Stimulated activated effector memory CD8-positive, alpha-beta T cell treated with anti-CD3 and anti-CD28 coated beads, Interleukin-12 subunit alpha, Interleukin-12 subunit beta, amount 100 ng/mL, for 72 hours (primary cell): ENCODE data around the gene APC.

ENCODE experiments used
- ATAC-seq: fragments of 150-1000 bp; cut with Tn5 transposase; 2 replicates; pipeline ENCODE4 v1.10.0; 2021
- DNase-seq, 2 donors: peaks; one replicate each; pipeline ENCODE4 v3.0.0; 2021 to 2022; ENCODE audit warnings: low spot score in 2 of 2
- H3K27ac Mint-ChIP-seq: one replicate; pipeline ENCODE4 v1.8.0; 2022; ENCODE audit warnings: mild to moderate bottlenecking, mixed read lengths
- H3K36me3 Mint-ChIP-seq: one replicate; pipeline ENCODE4 v1.8.0; 2022; ENCODE audit warnings: mild to moderate bottlenecking, mixed read lengths
- H3K4me1 Mint-ChIP-seq: one replicate; pipeline ENCODE4 v1.8.0; 2022; ENCODE audit warnings: mixed read lengths
- H3K4me3 Mint-ChIP-seq: one replicate; pipeline ENCODE4 v1.8.0; 2022; ENCODE audit warnings: mild to moderate bottlenecking, mixed read lengths
- H3K9me3 Mint-ChIP-seq: one replicate; pipeline ENCODE4 v1.8.0; 2022; ENCODE audit warnings: mixed read lengths

Gene APC

DNA sequence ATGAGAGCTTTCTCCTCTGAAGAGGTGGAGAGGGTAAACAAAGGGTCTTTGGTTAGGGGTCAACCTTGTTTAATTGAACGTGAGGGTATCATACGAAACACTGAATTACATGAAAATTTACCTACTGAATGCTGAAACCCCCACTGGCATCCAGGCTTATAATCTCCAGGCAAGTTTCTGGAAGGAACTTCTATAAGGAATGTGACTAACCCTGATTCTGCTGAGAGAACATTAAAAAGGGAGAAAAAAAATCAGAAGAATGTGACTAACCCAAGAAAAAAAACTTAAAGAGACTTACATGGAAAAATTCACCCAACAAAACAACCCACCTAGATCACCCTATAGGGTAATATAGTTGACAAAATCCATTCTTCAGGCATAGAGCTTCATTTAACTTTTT, 55.5 kb downstream of the APC start:
- Mint-ChIP-seq H3K27ac (no peak overlapping the region), H3K36me3 (peaks cover 39% of the 10 kb centered on the region), H3K4me3 (no peak overlapping the region), H3K4me1 (no peaks in the 10 kb centered on the region), H3K9me3 (no peaks in the 10 kb centered on the region)
- ATAC-seq (no peak), DNase-seq (no peak)

DNA sequence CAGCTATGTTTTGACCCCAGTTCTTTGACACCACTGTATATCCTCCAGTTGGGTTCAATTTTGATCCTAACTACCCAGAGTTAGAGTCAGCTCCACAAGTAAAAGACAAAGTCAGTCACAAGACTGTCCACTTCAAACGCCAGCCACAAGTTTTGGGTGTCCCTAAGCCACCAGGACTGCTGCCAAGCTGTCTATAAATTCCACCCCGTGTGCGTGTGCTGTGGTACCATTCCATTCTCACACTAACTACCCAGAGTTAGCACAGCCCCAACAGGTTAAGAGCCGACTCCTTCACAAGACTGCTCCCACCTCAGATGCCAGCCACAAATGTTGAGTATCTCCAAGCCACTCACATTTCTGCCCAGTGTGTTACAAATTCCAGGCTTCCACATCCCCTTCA, 56.7 kb downstream of the APC start:
- no peaks in the 10 kb centered on the region for H3K9me3 Mint-ChIP-seq
- H3K4me1 Mint-ChIP-seq: no peaks in the 10 kb centered on the region
- no peak overlapping the region for H3K27ac Mint-ChIP-seq
- no peak for ATAC-seq
- no peak for DNase-seq
- peaks cover 39% of the 10 kb centered on the region for H3K36me3 Mint-ChIP-seq
- no peak overlapping the region for H3K4me3 Mint-ChIP-seq

- Mint-ChIP-seq H3K9me3 (no peaks in the 10 kb centered on the region), H3K4me1 (no peaks in the 10 kb centered on the region), H3K4me3 (no peak overlapping the region), H3K27ac (peak overlapping the region; percentile 8), H3K36me3 (peaks cover 39% of the 10 kb centered on the region)
- DNase-seq (no peak), ATAC-seq (no peak)
Observed at GRCh38 chr5:112795342-112795741, 57.7 kb downstream of the APC start.

DNA sequence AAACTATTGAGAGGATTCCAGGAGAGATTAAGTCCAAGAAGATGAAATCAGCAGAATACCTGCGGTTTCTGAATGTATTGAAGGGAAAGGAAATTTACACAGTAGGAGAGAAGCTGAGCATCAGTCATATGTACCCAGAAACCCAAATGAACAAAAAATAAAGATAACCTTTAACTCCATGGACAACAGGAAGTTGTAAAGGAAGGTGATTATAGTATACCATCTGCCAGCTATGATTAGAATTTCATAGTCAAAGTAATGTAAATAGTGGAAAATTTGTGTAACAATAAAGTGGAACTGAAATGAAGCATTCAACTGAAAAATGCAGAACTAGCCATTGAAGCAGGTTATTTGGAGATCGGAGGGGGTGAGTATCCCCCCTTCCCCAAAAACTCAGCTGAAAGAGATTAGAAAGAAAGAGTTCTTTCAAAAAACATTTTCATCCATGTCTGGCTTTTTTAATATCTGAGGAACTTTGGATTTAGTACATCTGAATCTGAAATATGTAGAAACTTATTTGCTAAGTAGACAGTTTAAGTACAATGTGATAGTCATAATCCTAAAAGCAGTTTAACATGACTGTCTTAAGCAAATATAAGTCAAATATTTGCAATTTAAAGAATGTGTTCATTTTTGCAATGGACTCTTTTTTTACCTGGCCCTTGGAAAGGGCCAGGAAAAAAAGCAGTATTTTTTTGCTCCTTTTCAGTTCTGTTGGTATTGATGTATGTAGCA, 58.4 kb downstream of the APC start:
- Mint-ChIP-seq H3K9me3 (no peaks in the 10 kb centered on the region), H3K27ac (peak overlapping the region; percentile 8), H3K36me3 (peaks cover 43% of the 10 kb centered on the region), H3K4me3 (no peak overlapping the region), H3K4me1 (no peaks in the 10 kb centered on the region)
- DNase-seq (no peak), ATAC-seq (no peak)

GRCh38 chr5:112799661-112800060, 62.0 kb downstream of the APC start:
- no peak overlapping the region for H3K27ac Mint-ChIP-seq
- H3K4me3 Mint-ChIP-seq: no peak overlapping the region
- no peaks in the 10 kb centered on the region for H3K4me1 Mint-ChIP-seq
- H3K9me3 Mint-ChIP-seq: no peaks in the 10 kb centered on the region
- H3K36me3 Mint-ChIP-seq: peaks cover 22% of the 10 kb centered on the region
- no peak for ATAC-seq
- DNase-seq: no peak

- ATAC-seq (no peak), DNase-seq (no peak)
- Mint-ChIP-seq H3K27ac (no peak overlapping the region), H3K4me3 (no peak overlapping the region), H3K36me3 (peaks cover 9% of the 10 kb centered on the region), H3K4me1 (no peaks in the 10 kb centered on the region), H3K9me3 (no peaks in the 10 kb centered on the region)
Observed at GRCh38 chr5:112800891-112801290, 63.2 kb downstream of the APC start.

DNA sequence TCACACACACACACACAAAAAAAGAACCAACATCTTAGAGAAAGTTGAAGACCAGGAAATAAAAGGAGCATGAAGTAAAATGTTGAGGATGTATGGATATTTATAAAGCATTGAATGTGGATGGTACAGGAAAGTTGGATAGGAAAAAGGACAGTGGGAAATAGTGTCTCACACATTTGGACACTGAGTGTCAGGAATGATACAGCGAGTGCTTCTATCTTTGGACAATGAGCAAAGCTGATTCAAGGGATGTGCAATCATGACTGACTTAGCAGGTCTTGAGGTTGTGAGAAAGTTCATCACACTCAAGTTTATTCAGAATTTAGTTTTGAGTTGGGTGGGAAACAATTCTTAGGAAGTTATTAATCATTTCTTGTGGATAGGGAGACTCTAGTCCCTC, 73.3 kb downstream of the APC start:
- peaks cover 8% of the 10 kb centered on the region for H3K4me1 Mint-ChIP-seq
- no peaks in the 10 kb centered on the region for H3K9me3 Mint-ChIP-seq
- H3K4me3 Mint-ChIP-seq: no peak overlapping the region
- ATAC-seq (no peak), DNase-seq (no peak)
- H3K36me3 Mint-ChIP-seq: peaks cover 12% of the 10 kb centered on the region
- no peak overlapping the region for H3K27ac Mint-ChIP-seq

DNA sequence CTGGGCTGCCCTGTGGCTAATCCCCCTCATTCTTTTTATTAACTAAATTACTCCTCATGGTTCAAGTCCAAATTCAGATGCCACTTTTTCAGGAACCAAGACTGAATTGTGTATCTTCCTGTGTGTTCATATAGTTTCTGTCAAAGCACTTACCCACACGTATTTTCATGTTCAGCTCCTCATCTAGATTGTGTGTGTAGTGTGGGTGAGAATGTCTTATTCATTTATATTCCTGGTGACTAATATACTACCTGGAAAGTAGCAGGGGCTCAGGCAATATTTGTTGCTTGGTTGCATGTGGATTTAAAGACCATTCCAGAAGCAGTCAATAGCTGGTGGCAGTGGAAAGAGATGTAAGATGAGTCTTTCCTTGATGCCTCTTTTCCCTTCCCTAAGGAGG, 74.9 kb downstream of the APC start:
- no peak overlapping the region for H3K4me3 Mint-ChIP-seq
- DNase-seq (no peak), ATAC-seq (peak; percentile 61)
- no peaks in the 10 kb centered on the region for H3K9me3 Mint-ChIP-seq
- peaks cover 23% of the 10 kb centered on the region for H3K36me3 Mint-ChIP-seq
- H3K27ac Mint-ChIP-seq: peak overlapping the region; percentile 78
- peaks cover 8% of the 10 kb centered on the region for H3K4me1 Mint-ChIP-seq

DNA sequence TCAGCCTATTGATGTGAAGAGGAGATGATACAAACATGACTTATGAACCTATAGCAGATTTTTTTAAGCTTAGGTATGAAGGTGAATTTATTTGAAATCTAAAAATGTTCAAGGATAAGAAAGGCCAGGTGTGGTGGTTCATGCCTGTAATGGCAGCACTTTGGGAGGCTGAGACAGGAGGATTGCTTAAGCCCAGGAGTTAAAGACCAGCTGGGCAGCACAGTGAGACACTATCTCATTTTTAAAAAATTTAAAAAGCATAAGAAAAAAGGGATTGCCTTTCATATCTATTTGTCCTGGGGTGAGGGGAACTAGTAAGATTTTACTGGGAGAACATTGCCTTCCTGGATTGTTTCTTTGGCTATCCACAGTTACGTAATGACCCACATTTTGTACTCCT, 82.6 kb downstream of the APC start:
- no peak for DNase-seq
- H3K27ac Mint-ChIP-seq: no peak overlapping the region
- H3K9me3 Mint-ChIP-seq: no peaks in the 10 kb centered on the region
- ATAC-seq: no peak
- peaks cover 65% of the 10 kb centered on the region for H3K36me3 Mint-ChIP-seq
- H3K4me1 Mint-ChIP-seq: no peaks in the 10 kb centered on the region
- H3K4me3 Mint-ChIP-seq: no peak overlapping the region

DNA sequence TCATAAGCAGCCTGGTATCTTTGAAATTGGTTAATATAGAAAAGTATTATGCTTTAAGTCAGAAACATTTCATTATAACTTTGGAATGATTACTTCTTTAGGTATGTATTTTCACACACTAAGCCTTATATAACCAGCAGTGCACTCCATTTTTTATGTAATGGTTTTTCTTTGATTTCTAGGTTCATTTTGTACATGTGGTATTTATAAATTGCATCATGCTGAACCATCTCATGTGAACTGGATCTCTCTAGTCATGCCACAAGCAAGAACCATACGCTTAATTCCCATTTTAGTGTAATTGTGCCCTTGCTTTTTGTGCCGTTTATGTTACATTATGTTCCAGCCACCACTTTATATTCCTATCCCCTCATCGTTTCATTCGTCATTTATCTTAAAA, 84.8 kb downstream of the APC start:
- ATAC-seq (no peak), DNase-seq (no peak)
- H3K27ac Mint-ChIP-seq: peak overlapping the region; percentile 82
- peaks cover 60% of the 10 kb centered on the region for H3K36me3 Mint-ChIP-seq
- H3K4me1 Mint-ChIP-seq: no peaks in the 10 kb centered on the region
- H3K4me3 Mint-ChIP-seq: no peak overlapping the region
- no peaks in the 10 kb centered on the region for H3K9me3 Mint-ChIP-seq

DNA sequence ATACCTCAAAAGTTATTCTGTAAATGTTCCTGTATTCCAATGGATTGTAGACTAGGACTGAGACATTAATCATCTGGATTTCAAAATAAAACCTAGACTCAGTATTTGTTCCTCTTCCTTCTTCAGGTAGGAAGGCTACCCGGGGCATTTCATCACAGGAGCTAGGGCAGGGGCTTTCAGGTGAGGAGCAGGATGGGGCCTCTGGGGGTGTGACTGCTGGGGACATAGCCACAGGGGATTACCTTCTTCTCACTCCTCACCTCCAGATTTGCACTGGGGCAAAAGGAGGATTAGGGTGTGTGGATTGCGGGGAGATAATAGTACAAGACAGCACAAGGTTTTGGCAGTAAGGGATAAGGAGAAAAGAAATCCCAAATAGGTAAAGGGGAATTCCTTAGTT, 85.5 kb downstream of the APC start:
- ATAC-seq (no peak), DNase-seq (no peak)
- H3K4me1 Mint-ChIP-seq: no peaks in the 10 kb centered on the region
- no peaks in the 10 kb centered on the region for H3K9me3 Mint-ChIP-seq
- peaks cover 65% of the 10 kb centered on the region for H3K36me3 Mint-ChIP-seq
- no peak overlapping the region for H3K4me3 Mint-ChIP-seq
- H3K27ac Mint-ChIP-seq: peak overlapping the region; percentile 82

GRCh38 chr5:112823656-112824055, 86.0 kb downstream of the APC start:
- H3K4me1 Mint-ChIP-seq: no peaks in the 10 kb centered on the region
- DNase-seq (no peak), ATAC-seq (no peak)
- no peaks in the 10 kb centered on the region for H3K9me3 Mint-ChIP-seq
- peaks cover 67% of the 10 kb centered on the region for H3K36me3 Mint-ChIP-seq
- H3K4me3 Mint-ChIP-seq: no peak overlapping the region
- H3K27ac Mint-ChIP-seq: peak overlapping the region; percentile 82

GRCh38 chr5:112824197-112824596, 86.5 kb downstream of the APC start:
- no peaks in the 10 kb centered on the region for H3K9me3 Mint-ChIP-seq
- H3K4me3 Mint-ChIP-seq: no peak overlapping the region
- ATAC-seq (no peak), DNase-seq (no peak)
- H3K4me1 Mint-ChIP-seq: no peaks in the 10 kb centered on the region
- peaks cover 67% of the 10 kb centered on the region for H3K36me3 Mint-ChIP-seq
- H3K27ac Mint-ChIP-seq: peak overlapping the region; percentile 61

DNA sequence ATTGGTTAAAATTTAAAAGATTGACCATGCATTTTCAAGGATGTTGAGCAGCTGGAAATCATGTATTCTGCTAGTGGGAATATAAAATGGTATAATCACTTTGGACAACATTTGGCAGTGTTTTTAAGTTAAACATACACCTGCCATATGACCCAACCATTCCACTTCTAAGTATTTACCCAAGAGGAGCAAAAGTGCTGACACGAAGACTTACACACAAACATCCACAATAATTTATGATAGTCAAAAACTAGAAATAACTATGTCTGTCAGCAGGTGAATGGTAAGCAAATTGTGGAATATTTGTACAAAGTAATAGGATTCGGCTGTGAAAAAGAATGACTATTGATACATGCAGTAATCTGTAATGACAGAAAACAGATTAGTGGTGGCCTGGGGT, 92.7 kb downstream of the APC start:
- no peak for DNase-seq
- no peak for ATAC-seq
- Mint-ChIP-seq H3K9me3 (no peaks in the 10 kb centered on the region), H3K27ac (no peak overlapping the region), H3K4me3 (no peak overlapping the region), H3K36me3 (peaks cover 70% of the 10 kb centered on the region), H3K4me1 (no peaks in the 10 kb centered on the region)

DNA sequence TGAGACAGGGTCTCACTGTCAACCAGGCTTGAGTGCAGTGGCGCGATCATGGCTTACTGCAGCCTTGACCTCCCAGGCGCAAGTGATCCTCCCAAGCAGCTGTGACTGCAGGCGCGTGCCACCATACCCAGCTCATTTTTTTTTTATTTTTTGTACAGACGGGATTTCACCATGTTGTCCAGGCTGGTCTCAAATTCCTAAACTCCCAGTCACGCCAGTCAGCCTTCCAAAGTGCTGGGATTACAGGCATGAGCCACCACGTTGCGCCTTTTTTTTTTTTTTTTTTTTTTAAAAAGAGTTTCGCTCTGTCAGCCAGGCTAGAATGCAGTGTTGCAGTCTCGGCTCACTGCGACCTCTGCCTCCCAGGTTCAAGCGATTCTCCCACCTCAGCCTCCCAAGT, 96.3 kb downstream of the APC start:
- Mint-ChIP-seq H3K9me3 (no peaks in the 10 kb centered on the region), H3K4me3 (no peak overlapping the region), H3K4me1 (no peaks in the 10 kb centered on the region), H3K36me3 (peaks cover 73% of the 10 kb centered on the region), H3K27ac (no peak overlapping the region)
- DNase-seq: no peak
- ATAC-seq: no peak

GRCh38 chr5:112844489-112844888, 106.8 kb downstream of the APC start:
- ATAC-seq (no peak), DNase-seq (no peak)
- no peak overlapping the region for H3K27ac Mint-ChIP-seq
- H3K4me3 Mint-ChIP-seq: no peak overlapping the region
- H3K4me1 Mint-ChIP-seq: peaks cover 5% of the 10 kb centered on the region
- no peaks in the 10 kb centered on the region for H3K9me3 Mint-ChIP-seq
- H3K36me3 Mint-ChIP-seq: no peaks in the 10 kb centered on the region

GRCh38 chr5:112846556-112846955, 108.9 kb downstream of the APC start:
- Mint-ChIP-seq H3K9me3 (no peaks in the 10 kb centered on the region), H3K27ac (peak overlapping the region; percentile 1), H3K36me3 (no peaks in the 10 kb centered on the region), H3K4me3 (no peak overlapping the region), H3K4me1 (peaks cover 5% of the 10 kb centered on the region)
- DNase-seq: no peak
- ATAC-seq: no peak
